GM12801 (cell line): Measurements from ENCODE around the gene EFNA4.

Experiments
- CTCF ChIP-seq: IDR thresholded peaks from one replicate; pipeline ENCODE4 v1.5.1; 2011; ENCODE audit warnings: control low read depth; ENCODE audit not compliant: insufficient read length; ENCODE audit errors: extremely low read depth

EFNA4 gene

GRCh38 chr1:155084722-155085503 lies 21.4 kb downstream of the EFNA4 start:
- no peak for TF ChIP-seq CTCF

GRCh38 chr1:155085504-155086127 lies 22.1 kb downstream of the EFNA4 start:
- no peak for TF ChIP-seq CTCF

DNA sequence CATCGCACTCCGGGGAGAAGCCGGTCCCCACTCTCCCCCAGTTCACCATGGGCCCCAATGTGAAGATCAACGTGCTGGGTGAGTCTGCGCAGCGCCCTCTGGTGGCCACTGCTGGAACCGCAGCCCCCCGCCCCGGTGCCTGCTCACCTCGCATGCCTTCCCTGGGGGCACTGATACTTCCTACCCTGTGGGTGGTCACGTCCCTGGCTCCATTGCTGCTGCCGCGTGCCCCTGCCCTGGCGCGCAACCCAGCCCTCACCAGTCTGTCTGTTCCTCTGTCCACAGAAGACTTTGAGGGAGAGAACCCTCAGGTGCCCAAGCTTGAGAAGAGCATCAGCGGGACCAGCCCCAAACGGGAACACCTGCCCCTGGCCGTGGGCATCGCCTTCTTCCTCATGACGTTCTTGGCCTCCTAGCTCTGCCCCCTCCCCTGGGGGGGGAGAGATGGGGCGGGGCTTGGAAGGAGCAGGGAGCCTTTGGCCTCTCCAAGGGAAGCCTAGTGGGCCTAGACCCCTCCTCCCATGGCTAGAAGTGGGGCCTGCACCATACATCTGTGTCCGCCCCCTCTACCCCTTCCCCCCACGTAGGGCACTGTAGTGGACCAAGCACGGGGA lies 22.7 kb downstream of the EFNA4 start:
- TF ChIP-seq CTCF = no peak

DNA sequence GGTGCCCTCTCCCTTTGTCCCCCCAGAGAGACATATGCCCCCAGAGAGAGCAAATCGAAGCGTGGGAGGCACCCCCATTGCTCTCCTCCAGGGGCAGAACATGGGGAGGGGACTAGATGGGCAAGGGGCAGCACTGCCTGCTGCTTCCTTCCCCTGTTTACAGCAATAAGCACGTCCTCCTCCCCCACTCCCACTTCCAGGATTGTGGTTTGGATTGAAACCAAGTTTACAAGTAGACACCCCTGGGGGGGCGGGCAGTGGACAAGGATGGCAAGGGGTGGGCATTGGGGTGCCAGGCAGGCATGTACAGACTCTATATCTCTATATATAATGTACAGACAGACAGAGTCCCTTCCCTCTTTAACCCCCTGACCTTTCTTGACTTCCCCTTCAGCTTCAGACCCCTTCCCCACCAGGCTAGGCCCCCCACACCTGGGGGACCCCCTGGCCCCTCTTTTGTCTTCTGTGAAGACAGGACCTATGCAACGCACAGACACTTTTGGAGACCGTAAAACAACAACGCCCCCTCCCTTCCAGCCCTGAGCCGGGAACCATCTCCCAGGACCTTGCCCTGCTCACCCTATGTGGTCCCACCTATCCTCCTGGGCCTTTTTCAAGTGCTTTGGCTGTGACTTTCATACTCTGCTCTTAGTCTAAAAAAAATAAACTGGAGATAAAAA lies 23.5 kb downstream of the EFNA4 start:
- no peak for TF ChIP-seq CTCF

- TF ChIP-seq CTCF = no peak
Measured at GRCh38 chr1:155091071-155092051, 27.8 kb downstream of the EFNA4 start.

- TF ChIP-seq CTCF = no peak
Measured at GRCh38 chr1:155092131-155092530, 28.6 kb downstream of the EFNA4 start.
